ENCODE results near the gene GALNT13.
"Not testable (repeated sequence)": the region's sequence is repeated elsewhere in the genome, so short reads cannot be mapped to it uniquely, and the experiment has no call there.

The GALNT13 gene

GRCh38 chr2:154408786-154409185 lies 537.1 kb downstream of the GALNT13 start:
- no peak for DNase-seq (ENCODE audit: low read depth in 2 of 2)

DNA sequence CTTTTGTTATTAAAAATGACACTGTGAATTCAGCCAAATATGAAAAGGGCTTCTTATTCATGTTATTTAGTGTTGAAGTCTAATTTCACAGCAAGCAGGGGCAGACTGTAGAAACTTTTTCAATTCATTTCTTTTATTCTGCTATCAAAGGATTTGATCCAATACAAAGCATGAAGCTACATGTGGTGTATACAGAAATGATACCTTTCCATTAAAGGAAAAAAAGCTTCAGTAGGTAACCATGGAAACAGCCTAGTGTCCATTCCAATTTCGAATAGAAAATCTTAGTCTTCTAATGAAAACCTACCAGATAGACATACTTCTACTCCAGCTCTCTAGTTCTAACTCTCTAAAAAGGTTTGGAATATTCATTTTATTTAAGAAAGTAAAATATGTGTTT lies 550.5 kb downstream of the GALNT13 start:
- DNase-seq (ENCODE audit: low read depth in 2 of 2): no peak

- no peak for DNase-seq (ENCODE audit: low read depth in 2 of 2)
These were observed 554.3 kb downstream of the GALNT13 start for GRCh38 chr2:154425994-154426393.

GRCh38 chr2:154427453-154427852 lies 555.7 kb downstream of the GALNT13 start:
- DNase-seq (ENCODE audit: low read depth in 2 of 2): no peak

DNA sequence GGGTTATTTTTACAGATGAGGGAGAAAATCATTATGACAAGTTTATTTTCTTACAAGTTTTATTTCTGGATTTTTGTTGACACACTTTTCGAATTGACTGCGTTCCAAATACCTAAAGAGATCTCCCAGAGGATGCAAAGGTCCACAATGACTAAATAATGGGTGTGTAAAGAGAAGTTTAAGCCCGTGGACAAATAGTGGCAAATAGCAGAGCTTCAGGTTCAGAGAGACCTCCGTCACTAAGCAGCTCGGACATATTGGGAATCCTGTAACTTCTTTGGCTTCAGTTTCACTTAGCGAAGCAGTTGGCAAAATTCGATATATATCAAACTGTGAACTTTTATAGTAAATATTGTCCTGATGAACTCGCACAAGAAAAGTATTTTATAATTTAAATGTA lies 556.3 kb downstream of the GALNT13 start:
- no peak for DNase-seq (ENCODE audit: low read depth in 2 of 2)

GRCh38 chr2:154433010-154433409 lies 561.3 kb downstream of the GALNT13 start:
- no peak for DNase-seq (ENCODE audit: low read depth in 2 of 2)

DNA sequence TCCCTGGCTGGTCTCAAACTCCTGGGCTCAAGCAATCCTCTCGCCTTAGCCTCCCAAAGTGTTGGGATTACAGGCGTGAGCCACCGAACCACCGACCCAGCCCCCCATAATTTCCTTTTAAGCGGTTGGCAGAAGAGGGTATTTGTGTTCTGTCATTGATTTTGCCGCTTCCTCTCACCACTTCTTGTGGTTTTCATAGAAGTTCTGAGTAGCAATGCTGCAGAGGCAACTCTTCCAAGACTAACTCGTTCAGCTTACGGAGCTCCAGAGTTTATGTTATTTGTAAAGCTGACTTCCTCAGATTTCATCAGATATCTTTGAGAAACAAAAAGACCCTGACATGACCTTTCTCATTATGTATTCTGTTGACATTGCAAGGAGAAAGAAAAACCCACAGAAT lies 565.4 kb downstream of the GALNT13 start:
- no peak for DNase-seq (ENCODE audit: low read depth in 2 of 2)

DNA sequence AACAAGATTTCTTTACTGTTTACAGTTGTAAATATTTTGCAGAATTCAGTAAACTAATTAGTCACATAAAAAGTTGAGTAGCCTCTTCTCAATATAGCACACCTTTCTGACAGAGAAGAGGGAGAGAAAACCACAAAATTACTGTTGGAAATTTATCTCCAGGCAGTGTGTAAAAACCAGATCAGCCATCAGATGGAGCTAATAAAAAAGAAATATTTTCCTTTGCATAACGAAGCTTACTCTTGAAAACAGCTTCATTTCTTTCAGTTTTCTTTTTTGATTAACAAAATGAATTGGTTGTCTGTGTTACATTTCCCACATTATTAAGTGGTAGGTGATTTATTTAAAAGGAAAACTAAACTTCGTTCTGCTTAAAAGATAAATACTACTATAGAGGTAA lies 567.4 kb downstream of the GALNT13 start:
- no peak for DNase-seq (ENCODE audit: low read depth in 2 of 2)

DNA sequence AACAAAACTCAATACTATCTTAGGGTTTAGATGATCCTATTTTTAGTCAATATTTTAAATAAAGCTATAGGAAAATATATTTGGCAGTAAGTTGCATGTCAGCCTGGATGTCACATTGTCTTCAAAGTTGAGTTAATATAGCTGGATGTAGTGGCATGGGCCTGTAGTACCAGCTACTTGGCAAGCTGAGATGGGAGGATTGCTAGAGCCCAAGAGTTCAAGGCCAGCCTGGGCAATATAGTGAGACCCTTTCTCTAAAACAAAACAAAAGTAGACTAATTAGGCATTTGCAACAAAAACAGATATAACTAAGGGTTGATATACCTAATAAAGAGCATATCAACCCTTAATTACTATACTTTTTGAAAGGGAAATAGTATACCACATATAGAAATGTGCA lies 572.2 kb downstream of the GALNT13 start:
- no peak for DNase-seq (ENCODE audit: low read depth in 2 of 2)

GRCh38 chr2:154446324-154446723 lies 574.6 kb downstream of the GALNT13 start:
- no peak for DNase-seq (ENCODE audit: low read depth in 2 of 2)

DNA sequence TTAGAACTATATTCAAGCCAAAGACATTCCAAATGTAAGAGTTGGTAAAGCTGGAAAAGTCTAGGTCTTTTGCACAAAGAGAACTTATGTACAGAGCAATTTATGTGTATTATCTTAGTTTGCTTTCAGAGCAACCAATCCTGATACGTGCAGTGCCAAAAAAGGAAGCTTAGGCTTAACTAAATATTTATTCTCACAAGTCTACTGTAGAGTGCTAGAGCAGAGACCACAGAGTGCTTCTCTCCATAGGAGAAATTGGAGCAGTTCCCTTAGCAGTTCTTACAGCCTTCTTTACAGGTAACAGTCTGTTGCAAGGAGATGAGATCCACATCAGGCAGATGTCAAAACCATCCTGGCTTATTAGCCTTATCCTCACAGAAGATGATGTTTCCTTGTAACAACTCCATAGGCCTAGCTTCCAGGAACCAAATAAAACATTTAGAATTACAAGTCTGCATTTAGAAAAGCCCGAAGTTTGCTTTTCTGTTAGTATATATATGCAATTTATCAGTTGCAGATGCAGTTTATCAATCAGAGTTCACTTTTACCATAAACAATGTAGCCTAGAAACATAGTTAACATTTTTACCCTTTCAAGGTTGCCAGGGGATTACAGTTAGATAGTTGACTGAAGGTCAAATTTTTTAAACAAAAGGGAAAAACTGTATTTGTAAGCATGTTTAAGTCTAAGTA lies 576.2 kb downstream of the GALNT13 start:
- DNase-seq (ENCODE audit: low read depth in 2 of 2): no peak

DNA sequence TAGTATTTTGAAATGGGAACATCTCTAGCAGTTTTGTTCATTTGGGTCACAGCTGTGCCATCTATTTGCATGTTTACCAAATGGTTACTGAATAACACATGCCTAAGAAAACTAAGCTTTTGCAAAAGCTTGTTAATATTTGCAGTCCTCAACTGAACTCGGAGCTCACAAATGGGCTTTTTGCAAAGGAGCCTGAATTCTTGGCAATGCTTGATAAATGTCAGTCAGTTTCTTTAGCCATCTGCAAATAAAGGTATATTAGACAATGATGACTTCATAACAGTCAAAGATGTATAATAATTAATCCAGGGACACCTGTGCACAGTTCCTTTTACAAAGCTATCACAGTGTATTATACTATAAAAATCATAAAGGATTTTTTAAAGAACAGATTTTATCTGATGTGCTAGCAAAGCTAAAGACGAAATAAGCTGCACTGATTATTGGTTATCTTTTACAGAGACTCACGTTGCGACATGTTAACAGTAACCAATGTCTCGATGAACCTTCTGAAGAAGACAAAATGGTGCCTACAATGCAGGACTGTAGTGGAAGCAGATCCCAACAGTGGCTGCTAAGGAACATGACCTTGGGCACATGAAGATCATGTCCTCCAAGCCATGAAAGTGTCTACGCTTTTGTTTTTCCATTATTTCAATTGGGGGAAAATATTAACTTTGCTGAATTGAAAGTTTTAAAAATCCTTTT lies 578.4 kb downstream of the GALNT13 start:
- no peak for DNase-seq (ENCODE audit: low read depth in 2 of 2)

DNA sequence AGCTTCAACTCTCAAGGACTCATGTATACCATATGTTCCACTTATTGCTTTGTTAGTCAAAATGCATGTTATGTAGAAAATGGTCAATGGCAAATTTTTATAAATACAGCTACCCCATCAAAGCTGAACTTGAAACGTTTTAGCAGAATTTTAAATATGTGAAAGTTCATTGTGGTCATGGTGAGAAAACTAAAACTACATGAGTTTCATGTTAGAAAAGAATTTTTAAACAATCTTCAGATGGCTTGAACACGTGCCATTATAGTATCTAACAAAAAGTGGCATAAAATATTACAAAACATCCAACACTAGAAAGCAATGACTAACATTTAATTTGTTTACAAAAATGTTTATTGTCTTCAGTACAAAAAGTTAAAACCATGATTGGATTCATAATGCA lies 580.7 kb downstream of the GALNT13 start:
- DNase-seq (ENCODE audit: low read depth in 2 of 2): no peak

- no peak for DNase-seq (ENCODE audit: low read depth in 2 of 2)
These were observed 581.3 kb downstream of the GALNT13 start for GRCh38 chr2:154452906-154453493.

- DNase-seq (ENCODE audit: low read depth in 2 of 2): no peak
These were observed 583.4 kb downstream of the GALNT13 start for GRCh38 chr2:154455166-154455565.

DNA sequence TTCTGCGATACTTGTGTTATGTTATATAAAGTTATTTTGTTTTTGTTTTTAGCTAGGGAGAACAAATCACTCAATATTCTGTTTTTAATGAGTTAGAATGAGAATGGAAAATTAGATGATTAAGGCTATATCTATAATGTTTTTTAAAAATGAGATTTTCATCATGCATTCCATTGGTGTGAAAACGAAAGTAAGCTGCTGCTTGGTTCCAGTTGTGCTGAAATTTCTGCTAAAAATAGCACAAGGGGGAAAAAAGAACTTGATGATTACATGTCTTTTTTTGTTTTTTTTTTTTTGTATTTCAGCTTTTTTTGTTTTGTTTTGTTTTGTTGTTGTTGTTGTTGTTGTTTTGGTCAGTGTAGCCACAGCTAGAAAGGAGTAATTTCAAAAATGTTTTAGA lies 584.1 kb downstream of the GALNT13 start:
- DNase-seq (ENCODE audit: low read depth in 2 of 2): no peak

GRCh38 chr2:154457286-154457685 lies 585.6 kb downstream of the GALNT13 start:
- DNase-seq (ENCODE audit: low read depth in 2 of 2): no peak

- no peak for DNase-seq (ENCODE audit: low read depth in 2 of 2)
These were observed 587.6 kb downstream of the GALNT13 start for GRCh38 chr2:154459286-154459685.

GRCh38 chr2:154462634-154463033 lies 590.9 kb downstream of the GALNT13 start:
- no peak for DNase-seq (ENCODE audit: low read depth in 2 of 2)

DNA sequence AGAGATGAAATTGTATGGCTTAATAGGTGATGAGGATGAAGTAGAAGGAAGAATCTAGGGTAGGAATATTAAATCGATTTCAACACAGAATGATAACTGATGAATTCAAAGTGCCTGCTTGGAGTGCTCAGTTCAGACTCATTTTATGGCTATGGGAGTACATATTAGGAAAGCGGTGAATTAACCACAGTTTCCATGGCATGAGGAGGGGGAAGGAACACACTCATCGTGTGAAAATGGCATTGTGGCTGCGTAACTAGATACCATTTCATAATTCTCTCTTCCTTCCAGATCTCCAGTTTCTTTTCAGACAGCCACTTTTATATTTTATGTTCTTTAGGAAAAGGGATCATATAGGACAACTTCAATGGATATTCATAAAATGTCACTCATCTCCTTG lies 594.5 kb downstream of the GALNT13 start:
- DNase-seq (ENCODE audit: low read depth in 2 of 2): no peak

DNA sequence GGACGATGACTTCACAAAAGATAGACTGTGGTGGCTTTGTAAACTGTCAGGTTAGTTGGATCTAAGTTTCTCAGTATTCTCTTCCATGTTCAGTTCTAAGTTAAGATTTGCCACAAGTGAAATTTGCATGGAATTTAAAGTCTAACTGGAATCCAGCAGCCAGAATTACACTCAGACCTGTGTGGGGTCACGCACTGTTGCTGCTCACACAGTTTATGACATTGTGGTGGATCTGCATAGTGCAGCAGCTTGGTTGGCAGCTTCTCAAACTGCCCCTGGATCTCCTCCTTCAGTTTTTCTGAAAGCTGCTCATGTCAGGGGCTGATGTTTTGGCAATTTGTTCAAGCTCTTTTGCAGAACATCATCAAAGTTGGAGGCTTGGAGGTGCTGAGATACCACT lies 598.7 kb downstream of the GALNT13 start:
- no peak for DNase-seq (ENCODE audit: low read depth in 2 of 2)

DNA sequence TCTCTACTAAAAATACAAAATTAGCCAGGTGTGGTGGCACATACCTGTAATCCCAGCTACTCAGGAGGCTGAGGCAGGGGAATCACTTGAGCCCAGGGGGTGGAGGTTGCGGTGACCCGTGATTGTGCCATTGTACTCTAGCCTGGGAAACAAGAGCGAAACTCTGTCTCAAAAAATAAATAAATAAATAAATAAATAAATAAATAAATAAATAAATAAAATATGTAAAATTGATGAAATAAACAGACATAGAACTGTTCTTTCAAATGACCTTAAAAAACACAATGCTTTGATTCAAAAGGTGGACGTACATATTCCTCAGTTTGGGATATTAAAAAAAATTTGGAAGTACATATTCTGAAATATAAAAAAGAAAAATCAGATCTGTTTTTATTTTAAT lies 599.8 kb downstream of the GALNT13 start:
- DNase-seq (ENCODE audit: low read depth in 2 of 2): not testable (repeated sequence)

DNA sequence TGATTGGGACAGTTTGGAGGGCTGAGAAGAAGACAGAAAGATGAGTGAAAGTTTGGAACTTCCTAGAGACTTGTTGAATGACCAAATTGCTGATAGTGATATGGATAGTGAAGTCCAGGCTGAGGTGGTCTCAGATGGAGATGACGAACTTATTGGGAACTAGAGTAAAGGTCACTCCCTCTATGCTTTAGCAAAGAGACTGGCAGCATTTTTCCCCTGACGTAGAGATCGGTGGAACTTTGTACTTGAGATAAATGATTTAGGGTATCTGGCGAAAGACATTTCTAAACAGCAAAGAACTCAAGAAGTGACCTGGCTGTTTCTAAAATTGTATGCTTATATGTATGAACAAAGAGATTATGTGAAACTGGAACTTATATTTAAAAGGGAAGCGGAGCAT lies 605.6 kb downstream of the GALNT13 start:
- no peak for DNase-seq (ENCODE audit: low read depth in 2 of 2)
